ENCODE results near the gene PLEKHA5.

Gene PLEKHA5

DNA sequence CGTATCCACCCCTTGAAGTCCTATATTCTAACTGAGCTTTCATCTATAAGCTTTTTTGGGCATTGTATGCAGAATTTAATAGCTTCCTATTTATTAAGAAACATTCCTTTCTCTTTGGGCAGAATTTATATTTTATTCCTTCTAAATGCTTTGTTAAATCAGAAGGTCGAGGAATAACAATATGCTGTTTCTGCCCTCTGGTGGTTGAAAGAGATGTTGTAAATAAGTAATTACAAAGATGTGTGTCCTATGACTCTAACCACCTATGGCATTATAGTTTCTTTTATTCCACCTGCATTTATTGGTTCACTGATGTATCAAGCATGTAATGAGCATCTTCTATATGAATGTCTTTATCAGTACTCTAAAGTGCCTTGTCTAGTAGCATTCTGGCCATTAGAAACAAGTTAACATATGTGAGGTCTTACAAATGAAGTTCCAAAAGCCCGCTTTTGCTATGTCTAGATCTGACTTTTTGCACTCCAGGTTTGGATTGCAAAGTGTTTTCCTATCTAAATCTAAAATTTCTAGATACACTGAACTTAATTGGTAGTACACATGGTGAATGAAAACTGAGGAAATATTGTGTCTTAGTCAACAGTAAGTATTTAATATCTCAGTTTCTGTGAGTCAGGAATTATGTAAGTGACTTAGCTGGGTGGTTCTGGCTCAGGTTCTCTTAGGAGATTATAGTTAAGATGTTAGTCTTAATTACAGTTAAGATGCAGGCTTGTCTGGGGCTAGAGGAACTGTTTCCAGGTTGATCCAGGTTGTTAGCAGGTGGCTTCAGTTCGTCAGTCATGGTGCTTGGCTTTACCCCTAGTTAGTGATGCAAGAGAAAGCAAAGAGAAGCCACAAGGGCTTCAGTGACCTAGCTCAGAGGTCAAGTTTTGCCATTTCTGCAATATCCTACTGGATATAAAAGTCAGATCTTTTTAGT is 57.5 kb downstream of the PLEKHA5 start:
- TF ChIP-seq, protein P1, sequence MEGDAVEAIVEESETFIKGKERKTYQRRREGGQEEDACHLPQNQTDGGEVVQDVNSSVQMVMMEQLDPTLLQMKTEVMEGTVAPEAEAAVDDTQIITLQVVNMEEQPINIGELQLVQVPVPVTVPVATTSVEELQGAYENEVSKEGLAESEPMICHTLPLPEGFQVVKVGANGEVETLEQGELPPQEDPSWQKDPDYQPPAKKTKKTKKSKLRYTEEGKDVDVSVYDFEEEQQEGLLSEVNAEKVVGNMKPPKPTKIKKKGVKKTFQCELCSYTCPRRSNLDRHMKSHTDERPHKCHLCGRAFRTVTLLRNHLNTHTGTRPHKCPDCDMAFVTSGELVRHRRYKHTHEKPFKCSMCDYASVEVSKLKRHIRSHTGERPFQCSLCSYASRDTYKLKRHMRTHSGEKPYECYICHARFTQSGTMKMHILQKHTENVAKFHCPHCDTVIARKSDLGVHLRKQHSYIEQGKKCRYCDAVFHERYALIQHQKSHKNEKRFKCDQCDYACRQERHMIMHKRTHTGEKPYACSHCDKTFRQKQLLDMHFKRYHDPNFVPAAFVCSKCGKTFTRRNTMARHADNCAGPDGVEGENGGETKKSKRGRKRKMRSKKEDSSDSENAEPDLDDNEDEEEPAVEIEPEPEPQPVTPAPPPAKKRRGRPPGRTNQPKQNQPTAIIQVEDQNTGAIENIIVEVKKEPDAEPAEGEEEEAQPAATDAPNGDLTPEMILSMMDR (IDR thresholded peaks at IDR 0.05): peak; percentile 67

DNA sequence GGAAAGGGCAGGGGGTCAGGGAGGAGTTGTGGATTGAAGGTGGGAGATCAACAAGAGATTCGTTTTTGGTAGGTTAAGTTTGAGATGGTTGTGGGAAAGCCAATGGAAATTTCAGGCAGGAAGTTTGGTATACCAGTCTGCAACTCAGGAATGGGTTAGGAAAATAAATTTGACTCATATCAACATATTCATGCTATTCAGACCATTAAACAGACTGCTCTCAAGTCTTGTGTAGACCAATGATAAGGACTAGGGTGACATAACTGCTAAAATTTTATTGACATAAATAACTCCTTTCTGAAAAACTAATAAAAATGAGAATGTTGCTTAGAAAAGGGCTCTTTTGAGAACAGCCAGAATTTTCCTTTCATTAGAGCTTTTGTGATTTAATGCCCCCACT is 60.0 kb downstream of the PLEKHA5 start:
- TF ChIP-seq, protein P1 (IDR thresholded peaks at IDR 0.05): no peak

DNA sequence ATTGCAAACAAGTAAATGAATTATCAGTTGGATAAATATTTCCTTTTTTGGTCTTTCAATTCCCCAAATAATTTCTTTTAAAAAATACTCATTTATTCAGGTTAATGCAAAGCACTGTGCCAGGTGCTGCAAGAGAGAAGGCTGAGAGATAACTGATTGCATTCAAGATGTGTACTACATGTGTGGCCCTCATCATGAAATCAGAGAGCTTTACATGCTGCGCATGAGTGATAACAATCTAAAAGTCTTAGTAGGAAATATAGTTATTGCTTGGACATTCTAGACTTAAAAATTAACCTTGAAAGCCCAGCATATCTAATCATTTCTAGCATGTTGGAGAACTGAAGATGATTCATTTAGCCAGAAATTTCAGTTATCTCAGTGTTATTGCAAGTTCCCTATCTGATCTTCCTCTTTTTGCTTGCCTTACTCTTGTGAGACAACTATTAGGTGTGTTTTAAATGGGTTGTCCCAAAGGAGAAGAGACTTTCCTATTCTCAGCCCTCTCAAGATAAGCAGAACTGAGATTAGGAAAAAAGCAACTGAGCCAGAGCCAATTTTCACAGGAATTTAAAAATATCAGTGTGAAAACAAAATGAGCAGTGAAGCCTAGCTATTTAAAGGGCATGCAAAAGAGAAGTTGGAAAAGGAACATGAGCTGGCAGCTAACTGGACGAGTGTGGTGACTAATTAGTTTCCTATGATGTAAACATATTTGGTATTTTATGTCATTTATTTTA is 60.9 kb downstream of the PLEKHA5 start:
- TF ChIP-seq, protein P1 (IDR thresholded peaks at IDR 0.05): no peak

DNA sequence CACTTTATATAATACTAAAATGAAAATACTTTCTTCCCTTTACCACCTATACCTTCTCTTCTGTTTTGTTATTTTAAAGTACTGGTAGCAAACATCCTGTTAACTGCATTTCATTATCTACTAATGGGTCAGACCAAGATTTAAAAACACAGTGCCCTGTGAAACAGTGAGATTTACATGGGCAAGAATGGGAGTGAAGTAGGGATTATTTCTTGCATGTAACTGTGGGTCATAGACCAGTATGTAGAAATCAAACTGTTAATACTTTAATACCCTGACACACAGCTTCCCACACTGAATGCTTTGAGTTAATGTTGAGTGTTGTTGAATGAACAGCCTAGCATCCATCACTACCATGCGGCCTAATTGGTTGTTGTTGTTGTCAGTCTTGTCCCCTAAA is 61.6 kb downstream of the PLEKHA5 start:
- TF ChIP-seq, protein P1 (IDR thresholded peaks at IDR 0.05): no peak

DNA sequence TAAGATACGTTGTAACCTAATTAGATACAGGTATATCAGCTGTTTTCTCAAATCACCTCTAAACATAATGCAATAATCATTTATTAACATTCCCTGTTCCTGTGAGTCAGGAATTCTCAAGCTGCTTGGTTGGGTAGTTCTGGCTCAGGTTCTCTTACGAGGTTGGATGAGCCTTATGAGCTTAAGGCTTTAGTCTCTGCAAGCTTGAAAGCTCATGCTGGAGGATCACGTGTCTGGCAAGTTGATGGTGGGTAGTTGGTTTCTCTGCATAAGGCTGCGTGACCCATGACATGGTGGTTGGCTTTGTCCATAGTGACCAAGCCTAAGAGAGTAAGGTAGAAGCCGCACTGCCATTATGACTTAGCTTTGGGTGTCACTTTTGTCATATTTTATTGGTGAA is 62.0 kb downstream of the PLEKHA5 start:
- TF ChIP-seq, protein P1 (IDR thresholded peaks at IDR 0.05): no peak

DNA sequence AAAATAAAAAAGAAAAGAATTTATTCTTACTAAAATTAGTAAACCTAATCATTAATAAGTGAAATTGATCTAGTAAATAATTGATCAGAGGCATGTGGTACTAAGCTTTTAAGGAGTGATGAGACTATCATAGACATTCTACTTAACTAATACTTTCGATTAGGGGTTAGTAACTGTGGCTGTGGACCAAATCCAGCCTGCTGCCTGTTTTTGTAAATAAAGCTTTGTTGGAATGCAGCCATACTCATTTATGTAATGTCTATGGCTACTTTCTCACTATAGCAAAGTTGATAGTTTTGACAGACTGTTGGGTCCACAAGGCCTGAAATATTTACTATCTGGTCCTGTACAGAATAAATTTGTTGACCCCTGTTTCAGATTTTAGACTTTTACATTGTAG is 63.2 kb downstream of the PLEKHA5 start:
- TF ChIP-seq, protein P1 (IDR thresholded peaks at IDR 0.05): no peak

DNA sequence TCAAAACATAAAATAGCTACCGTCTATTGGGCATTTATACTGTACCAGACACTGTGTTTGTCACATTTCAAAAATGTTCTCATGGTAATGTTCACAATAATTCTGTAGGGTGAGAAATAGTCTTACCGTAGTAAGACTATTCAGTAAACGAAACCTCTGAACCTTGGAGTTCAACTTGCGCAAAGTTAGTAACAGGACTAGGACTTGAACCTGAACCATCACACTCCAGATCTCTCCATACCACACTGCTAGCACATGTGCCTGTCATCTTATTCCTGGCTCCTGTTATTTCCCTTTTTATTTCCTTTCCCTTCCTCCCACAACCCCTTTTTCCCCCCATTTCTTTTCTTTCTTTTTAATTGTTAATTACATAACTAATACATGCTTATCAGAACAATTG is 65.4 kb downstream of the PLEKHA5 start:
- TF ChIP-seq, protein P1 (IDR thresholded peaks at IDR 0.05): no peak
